ENCODE data around the gene SHC4. TPM values are rescaled to one million over a fixed set of nuclear protein-coding genes. Genes with fewer than 3 reads are reported as not detected.

The SHC4 gene, protein sequence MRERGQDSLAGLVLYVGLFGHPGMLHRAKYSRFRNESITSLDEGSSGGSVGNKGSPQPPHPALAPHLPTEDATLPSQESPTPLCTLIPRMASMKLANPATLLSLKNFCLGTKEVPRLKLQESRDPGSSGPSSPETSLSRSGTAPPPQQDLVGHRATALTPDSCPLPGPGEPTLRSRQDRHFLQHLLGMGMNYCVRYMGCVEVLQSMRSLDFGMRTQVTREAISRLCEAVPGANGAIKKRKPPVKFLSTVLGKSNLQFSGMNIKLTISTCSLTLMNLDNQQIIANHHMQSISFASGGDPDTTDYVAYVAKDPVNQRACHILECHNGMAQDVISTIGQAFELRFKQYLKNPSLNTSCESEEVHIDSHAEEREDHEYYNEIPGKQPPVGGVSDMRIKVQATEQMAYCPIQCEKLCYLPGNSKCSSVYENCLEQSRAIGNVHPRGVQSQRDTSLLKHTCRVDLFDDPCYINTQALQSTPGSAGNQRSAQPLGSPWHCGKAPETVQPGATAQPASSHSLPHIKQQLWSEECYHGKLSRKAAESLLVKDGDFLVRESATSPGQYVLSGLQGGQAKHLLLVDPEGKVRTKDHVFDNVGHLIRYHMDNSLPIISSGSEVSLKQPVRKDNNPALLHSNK
- total RNA-seq, result under 1 TPM; 0.21 to 0.25 TPM

DNA sequence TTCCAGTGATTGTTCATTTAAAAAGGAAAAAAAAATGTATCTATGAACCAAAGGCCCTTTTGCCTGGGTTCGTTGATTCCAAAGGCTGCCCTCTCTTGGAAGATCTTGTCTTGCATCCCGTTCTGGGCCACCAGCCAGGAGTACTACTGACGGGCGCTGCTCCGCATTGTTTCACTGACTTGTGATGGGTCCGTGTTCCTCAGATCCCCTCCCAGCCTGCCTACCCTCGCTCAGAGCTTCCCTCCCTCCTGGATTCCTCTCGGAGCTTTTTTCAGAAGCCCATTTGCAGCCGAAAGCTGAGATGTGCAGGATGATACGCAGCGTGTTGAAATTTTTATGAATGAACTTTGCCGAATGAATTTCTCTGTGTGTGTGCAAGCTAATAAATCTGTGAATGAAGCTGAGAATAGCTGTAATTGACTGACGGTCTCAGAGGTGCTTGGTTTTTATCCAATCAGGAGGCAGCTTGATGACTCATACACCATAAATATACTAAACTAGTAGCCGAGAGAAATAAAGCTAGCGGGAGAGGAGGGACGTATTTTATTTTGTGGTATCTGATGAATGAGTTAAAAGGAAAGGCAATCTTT lies at the start of gene SHC4:
TSS of gene SHC4 (minus strand) at position 396 of the 590 bp plus-strand sequence. CDS start 904 bp downstream, outside the sequence.
- H3K9me3 Mint-ChIP-seq, result no peaks in the 10 kb centered on the region
- H3K4me1 Mint-ChIP-seq (ENCODE audit: low read depth), result peaks cover 31% of the 10 kb centered on the region
- no peaks in the 10 kb centered on the region for H3K36me3 Mint-ChIP-seq (ENCODE audit: low read depth)
- intact Hi-C loops (cut with micrococcal nuclease), result loop anchor here (1.0 to 10.0 kb wide), 3 partner anchors 152 to 1171 kb away; partner anchors contain the start of gene CEP152
- peak; percentile 14 for DNase-seq
- CTCF ChIA-PET, result interaction anchor here (0.8 to 5.3 kb wide), 8 partner anchors 12 to 634 kb away, joined by 3 to 61 read pairs (median 4); partner anchors contain the start of gene EID1
- H3K4me3 Mint-ChIP-seq, result peak within 1 kb of the TSS; percentile 69
- H3K27ac Mint-ChIP-seq, result no peak within 1 kb of the TSS
- H3K27me3 Mint-ChIP-seq (ENCODE audit: low read depth), result peaks cover 52% of the 10 kb centered on the region

DNA sequence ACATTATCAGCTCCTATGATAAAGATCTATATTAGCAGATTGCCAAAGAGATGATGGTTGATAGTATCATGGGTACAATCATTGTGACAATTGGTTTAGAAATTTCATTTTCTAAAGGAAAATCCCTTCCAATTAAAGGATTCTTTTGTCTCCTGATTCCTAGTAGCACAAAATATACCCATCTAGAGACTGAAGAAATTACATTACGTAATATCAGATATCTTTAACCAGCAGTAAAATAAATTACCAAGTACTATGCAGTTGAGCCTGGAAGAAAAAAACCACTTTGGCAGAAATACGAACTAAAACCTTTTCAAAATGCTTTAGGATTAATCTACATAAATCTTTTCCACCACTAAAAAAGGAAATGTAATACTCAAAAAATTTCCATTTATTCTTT lies 35.6 kb upstream of the SHC4 start:
- no peak overlapping the region for H3K4me3 Mint-ChIP-seq
- H3K27me3 Mint-ChIP-seq (ENCODE audit: low read depth), result no peaks in the 10 kb centered on the region
- no peak overlapping the region for H3K27ac Mint-ChIP-seq
- H3K9me3 Mint-ChIP-seq, result peaks cover 2% of the 10 kb centered on the region
- intact Hi-C loops (cut with micrococcal nuclease), result no loop called here
- no peaks in the 10 kb centered on the region for H3K4me1 Mint-ChIP-seq (ENCODE audit: low read depth)
- CTCF ChIA-PET, result no interaction called here
- DNase-seq, result no peak
- peaks cover 28% of the 10 kb centered on the region for H3K36me3 Mint-ChIP-seq (ENCODE audit: low read depth)

DNA sequence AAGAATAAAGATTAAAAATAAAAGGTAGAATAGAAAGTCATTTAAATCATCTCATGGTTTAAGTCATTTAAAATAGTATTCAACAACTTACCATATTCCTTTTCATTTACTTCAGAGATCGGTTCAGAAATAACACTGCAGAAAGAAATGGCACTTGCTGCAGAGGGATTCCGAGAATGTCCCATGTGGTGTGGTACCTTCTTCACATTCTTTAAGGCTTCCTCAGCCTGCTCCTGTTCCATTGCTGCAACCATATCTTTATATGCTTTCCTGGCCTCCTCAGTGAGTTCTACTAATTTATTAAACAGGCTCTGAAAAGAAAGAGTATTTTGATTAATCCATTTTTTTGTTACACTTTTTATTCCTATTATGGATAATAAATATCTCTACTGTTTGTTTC lies 32.6 kb upstream of the SHC4 start:
- Mint-ChIP-seq H3K27ac (no peak overlapping the region), H3K4me1 (ENCODE audit: low read depth) (no peaks in the 10 kb centered on the region), H3K36me3 (ENCODE audit: low read depth) (peaks cover 25% of the 10 kb centered on the region), H3K9me3 (no peaks in the 10 kb centered on the region), H3K4me3 (no peak overlapping the region), H3K27me3 (ENCODE audit: low read depth) (no peaks in the 10 kb centered on the region)
- CTCF ChIA-PET, result no interaction called here
- intact Hi-C loops (cut with micrococcal nuclease), result no loop called here
- no peak for DNase-seq

DNA sequence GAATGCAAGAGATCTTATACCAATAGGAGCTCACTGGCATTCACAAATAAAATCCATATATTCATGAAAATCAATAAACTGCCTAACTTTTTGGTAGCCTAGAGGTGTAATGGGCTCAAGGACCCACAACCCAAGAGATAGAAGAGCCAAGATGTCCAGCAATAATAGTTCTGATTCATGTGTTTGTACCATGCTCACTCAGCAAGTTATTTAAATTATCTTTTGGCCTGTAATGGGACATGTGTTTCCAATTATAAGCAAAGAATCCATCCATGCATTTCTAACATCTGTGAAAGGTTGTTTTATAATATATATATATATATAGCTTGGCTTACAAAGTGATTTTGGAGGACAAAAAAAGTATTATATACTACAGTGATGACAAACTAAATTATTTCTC lies 29.7 kb upstream of the SHC4 start:
- no peak for DNase-seq
- CTCF ChIA-PET, result interaction anchor here (1.2 kb wide), 1 partner anchor 18 kb away, joined by 5 read pairs; no protein-coding TSS in a partner anchor
- H3K27me3 Mint-ChIP-seq (ENCODE audit: low read depth), result no peaks in the 10 kb centered on the region
- no peak overlapping the region for H3K27ac Mint-ChIP-seq
- peaks cover 24% of the 10 kb centered on the region for H3K36me3 Mint-ChIP-seq (ENCODE audit: low read depth)
- no peaks in the 10 kb centered on the region for H3K9me3 Mint-ChIP-seq
- no peaks in the 10 kb centered on the region for H3K4me1 Mint-ChIP-seq (ENCODE audit: low read depth)
- no peak overlapping the region for H3K4me3 Mint-ChIP-seq
- intact Hi-C loops (cut with micrococcal nuclease), result no loop called here

DNA sequence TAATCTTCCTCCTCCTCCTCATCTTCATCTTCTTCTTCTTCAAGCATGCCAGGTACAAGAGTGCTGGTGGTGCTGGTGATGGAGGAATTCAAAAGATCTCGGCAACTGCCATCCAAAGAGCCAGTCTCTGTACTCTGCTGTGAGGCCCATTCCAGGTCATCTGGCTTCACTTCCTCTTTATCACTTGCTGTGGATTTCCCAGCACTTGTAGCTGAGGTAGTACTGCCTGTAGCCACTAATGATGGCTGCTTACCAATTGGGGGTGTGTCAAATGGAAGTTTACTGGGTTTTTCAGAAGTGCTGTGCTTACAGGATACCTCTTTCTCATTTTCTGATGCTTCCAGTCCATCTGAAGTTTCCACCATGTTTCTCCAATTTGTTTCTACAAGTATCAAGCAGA lies 28.8 kb upstream of the SHC4 start:
- Mint-ChIP-seq H3K4me1 (ENCODE audit: low read depth) (no peaks in the 10 kb centered on the region), H3K9me3 (no peaks in the 10 kb centered on the region), H3K27ac (no peak overlapping the region), H3K4me3 (no peak overlapping the region), H3K36me3 (ENCODE audit: low read depth) (peaks cover 24% of the 10 kb centered on the region), H3K27me3 (ENCODE audit: low read depth) (no peaks in the 10 kb centered on the region)
- DNase-seq, result no peak
- intact Hi-C loops (cut with micrococcal nuclease), result no loop called here
- CTCF ChIA-PET, result no interaction called here

DNA sequence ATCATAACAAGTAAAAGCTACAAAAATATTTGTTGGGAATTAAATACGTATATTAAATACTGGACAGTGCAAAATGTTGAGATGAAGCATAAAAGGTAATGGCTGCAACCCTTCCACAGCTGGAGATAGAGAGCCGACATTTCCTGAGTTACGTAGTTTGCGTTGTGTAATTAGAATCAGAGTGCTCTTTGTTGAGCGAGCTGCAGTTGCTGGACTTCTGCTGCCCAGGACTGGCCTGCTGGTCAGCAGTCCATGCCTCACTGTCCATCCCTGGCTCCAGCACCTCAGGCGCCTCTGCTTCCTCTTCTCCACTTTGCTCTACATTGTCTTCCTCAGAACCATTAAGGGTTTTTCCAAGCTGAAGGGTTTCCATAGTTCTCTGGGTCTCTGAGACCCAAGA lies 28.4 kb upstream of the SHC4 start:
- Mint-ChIP-seq H3K4me3 (no peak overlapping the region), H3K27ac (no peak overlapping the region), H3K27me3 (ENCODE audit: low read depth) (no peaks in the 10 kb centered on the region), H3K36me3 (ENCODE audit: low read depth) (peaks cover 20% of the 10 kb centered on the region), H3K4me1 (ENCODE audit: low read depth) (no peaks in the 10 kb centered on the region), H3K9me3 (no peaks in the 10 kb centered on the region)
- DNase-seq, result no peak
- CTCF ChIA-PET, result interaction anchor here (0.8 kb wide), 1 partner anchor 16 kb away, joined by 5 read pairs; no protein-coding TSS in a partner anchor
- intact Hi-C loops (cut with micrococcal nuclease), result no loop called here

DNA sequence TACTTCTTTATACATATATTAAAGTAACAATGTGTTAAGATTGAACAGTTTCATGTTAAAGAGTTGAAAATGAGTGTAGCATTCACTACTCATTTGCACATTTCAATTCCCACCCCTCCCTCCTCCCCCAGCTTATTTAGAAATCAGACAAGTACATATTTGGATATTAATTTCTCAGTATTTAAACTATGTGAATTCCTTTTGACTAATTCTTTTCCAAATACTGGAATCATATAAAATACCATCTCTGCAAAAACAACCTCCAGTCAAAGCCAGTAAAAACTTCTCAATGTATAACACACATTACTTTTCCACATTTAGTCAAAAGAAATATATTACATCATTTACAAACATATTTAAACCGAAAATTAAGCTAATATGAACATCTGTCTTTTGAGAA lies 25.5 kb upstream of the SHC4 start:
- Mint-ChIP-seq H3K36me3 (ENCODE audit: low read depth) (peaks cover 14% of the 10 kb centered on the region), H3K4me1 (ENCODE audit: low read depth) (no peaks in the 10 kb centered on the region), H3K27me3 (ENCODE audit: low read depth) (no peaks in the 10 kb centered on the region), H3K27ac (no peak overlapping the region), H3K9me3 (no peaks in the 10 kb centered on the region), H3K4me3 (no peak overlapping the region)
- CTCF ChIA-PET, result interaction anchor here (1.6 kb wide), 1 partner anchor 128 kb away, joined by 3 read pairs; no protein-coding TSS in a partner anchor
- intact Hi-C loops (cut with micrococcal nuclease), result no loop called here
- no peak for DNase-seq

DNA sequence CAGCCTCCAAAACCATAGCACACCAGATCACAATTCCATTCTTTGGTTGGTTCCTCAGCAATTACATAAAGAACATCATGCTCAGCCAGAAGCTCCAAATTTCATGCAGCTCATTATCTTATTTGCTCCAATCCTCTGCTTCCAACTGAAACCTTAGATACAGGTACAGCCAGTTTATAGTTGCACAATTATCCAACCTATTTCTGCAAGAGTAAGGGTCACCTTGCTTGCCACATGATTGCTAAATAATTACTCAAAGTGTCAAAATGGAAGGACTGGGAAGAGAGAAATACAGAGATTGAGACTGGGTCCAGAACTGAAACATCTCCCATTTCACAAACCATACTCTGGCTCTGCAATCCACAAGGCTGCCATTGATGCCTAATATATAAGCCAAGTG lies 23.4 kb upstream of the SHC4 start:
- intact Hi-C loops (cut with micrococcal nuclease), result no loop called here
- Mint-ChIP-seq H3K4me1 (ENCODE audit: low read depth) (no peaks in the 10 kb centered on the region), H3K27ac (no peak overlapping the region), H3K9me3 (no peaks in the 10 kb centered on the region), H3K36me3 (ENCODE audit: low read depth) (peaks cover 2% of the 10 kb centered on the region), H3K27me3 (ENCODE audit: low read depth) (no peaks in the 10 kb centered on the region), H3K4me3 (no peak overlapping the region)
- DNase-seq, result no peak
- CTCF ChIA-PET, result interaction anchor here (1.2 kb wide), 1 partner anchor 11 kb away, joined by 6 read pairs; no protein-coding TSS in a partner anchor

DNA sequence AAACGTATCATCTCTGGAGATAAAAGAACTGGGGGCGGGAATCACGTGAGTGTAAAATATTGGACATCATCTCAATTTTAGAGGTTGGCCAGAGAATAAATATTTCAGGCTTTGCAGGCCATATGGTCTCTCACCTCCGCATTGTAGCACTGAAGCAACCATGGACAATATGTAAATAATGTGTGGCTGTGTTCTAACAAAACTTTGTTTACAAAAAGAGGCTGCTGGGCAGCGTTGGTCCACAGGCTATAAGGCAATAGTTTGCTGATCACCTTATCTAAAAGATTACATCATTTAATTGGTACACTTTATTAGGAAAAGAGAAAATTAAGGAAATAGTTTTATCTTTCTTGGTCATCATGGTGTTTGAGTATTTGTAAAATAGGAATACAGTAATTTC lies 22.5 kb upstream of the SHC4 start:
- H3K36me3 Mint-ChIP-seq (ENCODE audit: low read depth), result peaks cover 2% of the 10 kb centered on the region
- no peak overlapping the region for H3K27ac Mint-ChIP-seq
- intact Hi-C loops (cut with micrococcal nuclease), result no loop called here
- peaks cover 4% of the 10 kb centered on the region for H3K27me3 Mint-ChIP-seq (ENCODE audit: low read depth)
- no peak overlapping the region for H3K4me3 Mint-ChIP-seq
- H3K4me1 Mint-ChIP-seq (ENCODE audit: low read depth), result no peaks in the 10 kb centered on the region
- no peaks in the 10 kb centered on the region for H3K9me3 Mint-ChIP-seq
- DNase-seq, result no peak
- CTCF ChIA-PET, result interaction anchor here (1.2 to 1.5 kb wide), 2 partner anchors 11 to 22 kb away, joined by 4 to 6 read pairs; partner anchors contain the start of gene SHC4

DNA sequence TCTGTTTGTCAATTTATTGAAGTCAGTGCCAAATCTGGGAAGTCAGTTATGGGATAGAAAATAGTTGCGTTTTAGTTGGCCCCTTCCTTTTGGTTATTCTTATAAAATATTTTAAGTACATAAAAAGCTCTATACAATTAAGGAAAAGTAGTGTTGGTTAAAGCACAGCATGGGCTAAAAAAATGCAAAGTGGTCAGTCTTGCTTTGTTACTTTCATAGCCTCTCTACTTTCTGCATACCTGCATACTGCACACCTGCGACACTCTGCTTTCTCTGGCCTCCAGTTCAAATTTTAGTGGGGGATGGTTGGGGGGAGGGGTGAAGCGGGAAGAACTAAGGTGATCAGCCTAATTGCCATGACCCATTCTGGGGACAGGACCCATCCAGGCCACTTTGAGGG lies 21.8 kb upstream of the SHC4 start:
- Mint-ChIP-seq H3K36me3 (ENCODE audit: low read depth) (peaks cover 2% of the 10 kb centered on the region), H3K27ac (no peak overlapping the region), H3K27me3 (ENCODE audit: low read depth) (peaks cover 6% of the 10 kb centered on the region), H3K4me1 (ENCODE audit: low read depth) (no peaks in the 10 kb centered on the region), H3K4me3 (no peak overlapping the region), H3K9me3 (no peaks in the 10 kb centered on the region)
- intact Hi-C loops (cut with micrococcal nuclease), result no loop called here
- CTCF ChIA-PET, result interaction anchor here (1.5 to 1.8 kb wide), 2 partner anchors 10 to 22 kb away, joined by 4 to 9 read pairs; partner anchors contain the start of gene SHC4
- no peak for DNase-seq

DNA sequence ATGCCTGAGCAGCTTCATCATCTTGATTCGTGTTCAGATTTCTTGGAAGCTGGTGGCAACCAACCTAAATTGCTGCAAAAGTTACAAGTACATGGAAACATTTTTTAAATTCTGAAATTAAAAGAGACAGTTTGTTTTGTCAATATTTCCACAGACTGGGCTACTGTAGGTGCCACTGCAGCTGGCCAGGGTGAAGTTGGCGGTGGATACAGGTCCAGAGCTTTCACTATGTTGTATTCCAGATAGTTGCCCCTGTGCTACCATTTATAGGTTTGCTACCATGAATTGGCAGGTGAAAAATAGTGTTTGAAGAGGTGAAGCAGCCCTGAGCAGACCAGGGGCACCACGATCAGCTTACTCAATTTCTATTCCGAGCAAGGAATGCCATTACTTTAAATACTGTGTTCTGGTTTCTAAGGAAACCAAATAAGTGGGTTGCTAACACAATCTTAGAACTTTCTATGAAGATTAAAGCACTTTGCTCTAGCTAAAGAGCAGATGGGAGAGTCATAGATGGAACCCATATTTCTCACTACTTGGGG lies 21.2 kb upstream of the SHC4 start:
- no peaks in the 10 kb centered on the region for H3K4me1 Mint-ChIP-seq (ENCODE audit: low read depth)
- no peak overlapping the region for H3K4me3 Mint-ChIP-seq
- DNase-seq, result no peak
- H3K36me3 Mint-ChIP-seq (ENCODE audit: low read depth), result no peaks in the 10 kb centered on the region
- CTCF ChIA-PET, result interaction anchor here (1.8 kb wide), 1 partner anchor 9 kb away, joined by 9 read pairs; no protein-coding TSS in a partner anchor
- no peaks in the 10 kb centered on the region for H3K9me3 Mint-ChIP-seq
- H3K27ac Mint-ChIP-seq, result no peak overlapping the region
- peaks cover 6% of the 10 kb centered on the region for H3K27me3 Mint-ChIP-seq (ENCODE audit: low read depth)
- intact Hi-C loops (cut with micrococcal nuclease), result no loop called here

Data from activated naive CD4-positive, alpha-beta T cell treated with anti-CD3 and anti-CD28 coated beads for 36 hours (primary cell).